GM18499 (cell line): ENCODE results near the gene TMTC2.
A peak's percentile ranks its signal among the peaks of the same experiment; 100 is the strongest.

Experiments
- ATAC-seq: cut with Tn5 transposase; IDR thresholded peaks from one replicate; pipeline ENCODE4 v1.9.1; 2021; ENCODE audit warnings: moderate number of reproducible peaks; ENCODE audit not compliant: insufficient read depth, unreplicated experiment

TMTC2 gene

GRCh38 chr12:82981150-82981549, 294.4 kb downstream of the TMTC2 start:
- no peak for ATAC-seq

GRCh38 chr12:82994117-82994516, 307.4 kb downstream of the TMTC2 start:
- no peak for ATAC-seq

GRCh38 chr12:82996168-82996812, 309.6 kb downstream of the TMTC2 start:
- ATAC-seq: peak; percentile 94

- ATAC-seq: no peak
These were observed 311.8 kb downstream of the TMTC2 start for GRCh38 chr12:82998509-82998908.

GRCh38 chr12:83003026-83003425, 316.3 kb downstream of the TMTC2 start:
- ATAC-seq: no peak

GRCh38 chr12:83005534-83006197, 319.0 kb downstream of the TMTC2 start:
- ATAC-seq: no peak

- no peak for ATAC-seq
These were observed 322.0 kb downstream of the TMTC2 start for GRCh38 chr12:83008703-83009102.

- ATAC-seq: no peak
These were observed 323.6 kb downstream of the TMTC2 start for GRCh38 chr12:83010169-83010804.

- ATAC-seq: no peak
These were observed 328.9 kb downstream of the TMTC2 start for GRCh38 chr12:83015390-83016217.

- no peak for ATAC-seq
These were observed 329.6 kb downstream of the TMTC2 start for GRCh38 chr12:83016218-83016835.

- no peak for ATAC-seq
These were observed 330.3 kb downstream of the TMTC2 start for GRCh38 chr12:83016991-83017390.

GRCh38 chr12:83018088-83018487, 331.4 kb downstream of the TMTC2 start:
- ATAC-seq: no peak

- no peak for ATAC-seq
These were observed 340.5 kb downstream of the TMTC2 start for GRCh38 chr12:83027021-83027723.

- no peak for ATAC-seq
These were observed 344.5 kb downstream of the TMTC2 start for GRCh38 chr12:83031196-83031595.

- ATAC-seq: no peak
These were observed 350.1 kb downstream of the TMTC2 start for GRCh38 chr12:83036847-83037246.

GRCh38 chr12:83039413-83039812, 352.7 kb downstream of the TMTC2 start:
- ATAC-seq: no peak

- ATAC-seq: no peak
These were observed 353.6 kb downstream of the TMTC2 start for GRCh38 chr12:83040339-83040738.

- no peak for ATAC-seq
These were observed 354.3 kb downstream of the TMTC2 start for GRCh38 chr12:83040991-83041390.

- no peak for ATAC-seq
These were observed 355.9 kb downstream of the TMTC2 start for GRCh38 chr12:83042441-83043200.
